Activated B cell treated with CpG ODN at 0.5 μM for 24 hours (primary cell): ENCODE data around the gene ERVW-1. TPM values are rescaled to one million over a fixed set of nuclear protein-coding genes. Genes with fewer than 3 reads are reported as not detected.

Source experiments
- ATAC-seq: fragments of 200-7000 bp; cut with Tn5 transposase; one replicate; pipeline ENCODE4 v1.10.0; 2021; ENCODE audit warnings: low read depth, mild to moderate bottlenecking, moderate library complexity
- CTCF ChIA-PET: fragments of 350-600 bp; sonication (Branson Sonifier 250); formaldehyde crosslinking; loops from one replicate; lab custom pipeline; 2021; ENCODE audit warnings: antibody characterized with exemption; lab: Charles Lee
- POLR2A ChIA-PET: fragments of 350-600 bp; sonication (Branson Sonifier 250); formaldehyde crosslinking; loops from one replicate; lab custom pipeline; 2021; ENCODE audit warnings: antibody characterized with exemption; lab: Charles Lee
- DNase-seq: peaks from one replicate; pipeline ENCODE4 v3.0.0; 2022
- H3K27ac Mint-ChIP-seq: one replicate; pipeline ENCODE4 v1.8.0; 2020; ENCODE audit warnings: mixed read lengths
- H3K27me3 Mint-ChIP-seq: one replicate; pipeline ENCODE4 v1.8.0; 2021; ENCODE audit warnings: mixed read lengths
- H3K36me3 Mint-ChIP-seq: one replicate; pipeline ENCODE4 v1.8.0; 2021; ENCODE audit warnings: low read depth, mixed read lengths
- H3K4me1 Mint-ChIP-seq: one replicate; pipeline ENCODE4 v1.8.0; 2021; ENCODE audit warnings: mixed read lengths
- H3K4me3 Mint-ChIP-seq: one replicate; pipeline ENCODE4 v1.8.0; 2020; ENCODE audit warnings: mild to moderate bottlenecking, mixed read lengths
- H3K9me3 Mint-ChIP-seq: one replicate; pipeline ENCODE4 v1.8.0; 2020; ENCODE audit warnings: mixed read lengths
- intact Hi-C: fragments of 100-400 bp; cut with micrococcal nuclease; formaldehyde crosslinking; loops from one replicate; pipeline ENCODE4 v1.15.1; 2024
- total RNA-seq: library from RNA; stranded (reverse); gene quantifications from 2 replicates; pipeline ENCODE4 v1.2.3, GENCODE V29; 2022
- TF ChIP-seq, protein P1 (sequence below): fragments of 200-600 bp; IDR thresholded peaks from one replicate; pipeline ENCODE4 v1.8.0; 2022; ENCODE audit warnings: antibody characterized with exemption, mild to moderate bottlenecking

The ERVW-1 gene
- total RNA-seq, 1 donor from 2014 or later: not detected

DNA sequence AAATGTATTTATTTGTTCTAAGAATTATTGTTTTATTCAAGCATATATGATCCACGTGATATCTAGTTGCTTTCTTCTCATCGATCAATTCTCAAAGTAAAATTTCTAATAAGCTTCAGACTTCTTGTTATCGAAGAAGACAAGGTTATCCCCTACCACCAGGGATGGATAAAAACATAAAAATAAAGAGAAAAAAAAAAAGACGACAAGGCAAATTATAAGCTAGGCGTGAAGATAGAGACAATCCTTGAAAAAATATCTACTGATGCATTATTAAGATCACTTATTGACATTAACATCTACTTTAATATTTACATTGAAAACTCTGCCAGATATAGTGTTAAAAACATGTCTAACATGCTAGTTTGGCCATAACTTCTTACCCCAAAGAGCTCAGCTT lies 31.2 kb upstream of the ERVW-1 start:
- DNase-seq: no peak
- intact Hi-C loops: no loop called here
- Mint-ChIP-seq H3K4me1 (no peaks in the 10 kb centered on the region), H3K27me3 (no peaks in the 10 kb centered on the region), H3K4me3 (no peak overlapping the region), H3K9me3 (no peaks in the 10 kb centered on the region), H3K27ac (no peak overlapping the region), H3K36me3 (peaks cover 42% of the 10 kb centered on the region)
- ChIA-PET POLR2A (no interaction called here), CTCF (no interaction called here)
- no peak for ATAC-seq
- TF ChIP-seq, protein P1, sequence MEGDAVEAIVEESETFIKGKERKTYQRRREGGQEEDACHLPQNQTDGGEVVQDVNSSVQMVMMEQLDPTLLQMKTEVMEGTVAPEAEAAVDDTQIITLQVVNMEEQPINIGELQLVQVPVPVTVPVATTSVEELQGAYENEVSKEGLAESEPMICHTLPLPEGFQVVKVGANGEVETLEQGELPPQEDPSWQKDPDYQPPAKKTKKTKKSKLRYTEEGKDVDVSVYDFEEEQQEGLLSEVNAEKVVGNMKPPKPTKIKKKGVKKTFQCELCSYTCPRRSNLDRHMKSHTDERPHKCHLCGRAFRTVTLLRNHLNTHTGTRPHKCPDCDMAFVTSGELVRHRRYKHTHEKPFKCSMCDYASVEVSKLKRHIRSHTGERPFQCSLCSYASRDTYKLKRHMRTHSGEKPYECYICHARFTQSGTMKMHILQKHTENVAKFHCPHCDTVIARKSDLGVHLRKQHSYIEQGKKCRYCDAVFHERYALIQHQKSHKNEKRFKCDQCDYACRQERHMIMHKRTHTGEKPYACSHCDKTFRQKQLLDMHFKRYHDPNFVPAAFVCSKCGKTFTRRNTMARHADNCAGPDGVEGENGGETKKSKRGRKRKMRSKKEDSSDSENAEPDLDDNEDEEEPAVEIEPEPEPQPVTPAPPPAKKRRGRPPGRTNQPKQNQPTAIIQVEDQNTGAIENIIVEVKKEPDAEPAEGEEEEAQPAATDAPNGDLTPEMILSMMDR: no peak

DNA sequence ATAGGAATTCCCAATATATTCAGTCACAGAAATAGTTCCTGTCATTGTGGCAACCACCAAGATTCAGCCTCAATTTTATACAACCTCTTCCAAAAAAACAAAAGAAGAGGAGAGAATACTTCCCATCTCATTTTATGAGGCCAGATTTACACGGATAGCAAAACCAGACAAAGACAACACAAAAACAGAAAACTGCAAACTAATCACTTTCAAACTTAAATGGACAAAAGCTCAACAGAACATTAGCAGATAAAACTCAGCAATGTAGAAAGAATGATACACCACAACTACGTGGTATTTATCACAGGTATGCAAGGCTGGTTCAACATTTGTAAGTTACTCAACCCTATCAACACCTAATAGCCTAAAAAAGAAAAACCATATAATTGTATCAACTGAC lies 28.6 kb upstream of the ERVW-1 start:
- no peaks in the 10 kb centered on the region for H3K4me1 Mint-ChIP-seq
- TF ChIP-seq, protein P1: no peak
- CTCF ChIA-PET: no interaction called here
- intact Hi-C loops: no loop called here
- no peaks in the 10 kb centered on the region for H3K27me3 Mint-ChIP-seq
- H3K4me3 Mint-ChIP-seq: no peak overlapping the region
- H3K9me3 Mint-ChIP-seq: no peaks in the 10 kb centered on the region
- no peak overlapping the region for H3K27ac Mint-ChIP-seq
- peaks cover 44% of the 10 kb centered on the region for H3K36me3 Mint-ChIP-seq
- DNase-seq (no peak), ATAC-seq (no peak)
- POLR2A ChIA-PET: no interaction called here

DNA sequence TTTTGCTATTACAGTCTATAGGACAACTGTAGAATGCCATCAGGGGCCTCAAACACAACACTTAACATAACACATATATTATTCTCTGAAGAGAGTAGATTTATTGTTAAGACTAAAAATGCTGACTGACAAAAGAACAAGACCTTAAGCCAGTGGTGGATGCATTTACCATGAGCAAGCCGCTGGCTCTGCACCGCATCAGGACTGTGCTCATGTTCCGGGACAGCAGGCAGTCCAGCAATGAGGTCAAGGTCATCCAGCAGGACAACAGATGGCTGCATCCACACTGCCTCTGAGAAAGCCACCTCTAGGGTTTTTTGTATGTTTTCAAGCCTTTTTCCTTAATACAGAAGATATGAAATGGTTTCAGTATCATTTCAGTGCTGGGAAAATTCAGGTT lies 26.8 kb upstream of the ERVW-1 start:
- no peak overlapping the region for H3K4me3 Mint-ChIP-seq
- no peaks in the 10 kb centered on the region for H3K4me1 Mint-ChIP-seq
- ATAC-seq: no peak
- no peak for DNase-seq
- CTCF ChIA-PET: no interaction called here
- TF ChIP-seq, protein P1: no peak
- H3K36me3 Mint-ChIP-seq: peaks cover 56% of the 10 kb centered on the region
- no peaks in the 10 kb centered on the region for H3K27me3 Mint-ChIP-seq
- H3K9me3 Mint-ChIP-seq: no peaks in the 10 kb centered on the region
- intact Hi-C loops: no loop called here
- POLR2A ChIA-PET: no interaction called here
- H3K27ac Mint-ChIP-seq: no peak overlapping the region

DNA sequence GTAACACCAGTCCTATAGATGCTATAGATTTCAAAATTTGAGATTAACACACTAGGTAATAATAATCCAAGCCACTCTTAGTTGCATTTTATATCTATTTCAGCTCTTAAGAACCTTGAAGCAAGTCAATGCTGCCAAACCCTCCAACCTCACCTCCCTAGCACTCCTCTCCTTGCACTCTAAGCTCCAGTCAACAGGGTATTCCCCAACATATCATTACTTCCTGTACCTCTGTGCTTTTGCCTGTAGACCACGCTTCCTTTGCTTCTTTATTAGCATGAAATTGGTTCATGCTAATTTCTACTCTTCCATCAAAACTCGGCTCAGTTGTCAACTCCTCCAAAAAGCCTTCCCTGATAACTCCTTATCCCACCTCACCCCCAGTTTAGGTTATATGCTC lies 26.0 kb upstream of the ERVW-1 start:
- no peak overlapping the region for H3K4me3 Mint-ChIP-seq
- CTCF ChIA-PET: no interaction called here
- TF ChIP-seq, protein P1: no peak

DNA sequence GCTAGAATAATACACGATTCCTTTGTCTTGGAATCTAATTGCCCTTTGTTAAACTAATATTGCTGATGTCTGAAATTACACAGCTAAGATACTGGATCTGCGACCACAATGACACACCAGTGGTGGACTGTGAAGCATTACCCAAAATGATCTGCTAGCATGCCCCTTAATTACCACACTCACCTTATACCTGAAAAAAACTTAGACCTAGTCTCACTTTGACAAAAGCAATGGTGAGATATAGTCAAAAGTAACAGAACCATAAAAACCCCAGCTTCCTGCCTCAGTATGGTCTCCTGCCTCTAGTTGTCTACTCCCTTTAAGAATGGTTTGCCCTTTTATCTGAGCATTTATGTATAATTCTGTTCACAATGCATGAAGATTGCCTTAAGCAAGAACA lies 20.8 kb upstream of the ERVW-1 start:
- Mint-ChIP-seq H3K36me3 (peaks cover 61% of the 10 kb centered on the region), H3K4me3 (no peak overlapping the region), H3K4me1 (no peaks in the 10 kb centered on the region), H3K9me3 (no peaks in the 10 kb centered on the region), H3K27ac (no peak overlapping the region), H3K27me3 (no peaks in the 10 kb centered on the region)
- POLR2A ChIA-PET: interaction anchor here (0.7 kb wide), 1 partner anchor 81 kb away, joined by 4 read pairs; no protein-coding TSS in a partner anchor
- CTCF ChIA-PET: no interaction called here
- ATAC-seq: no peak
- TF ChIP-seq, protein P1: no peak
- no peak for DNase-seq
- intact Hi-C loops: no loop called here

More for the DNA sequence above, 26.0 kb upstream of the ERVW-1 start:
- Mint-ChIP-seq H3K27me3 (no peaks in the 10 kb centered on the region), H3K4me1 (no peaks in the 10 kb centered on the region), H3K9me3 (no peaks in the 10 kb centered on the region), H3K36me3 (peaks cover 59% of the 10 kb centered on the region), H3K27ac (no peak overlapping the region)
- intact Hi-C loops: no loop called here
- POLR2A ChIA-PET: no interaction called here
- no peak for ATAC-seq
- no peak for DNase-seq
